HG02840 (cell line): ENCODE data around the gene CBX5.
"Not testable (repeated sequence)": the region's sequence is repeated elsewhere in the genome, so short reads cannot be mapped to it uniquely, and the experiment has no call there.

Experiments used
- ATAC-seq: cut with Tn5 transposase; IDR thresholded peaks from one replicate; pipeline ENCODE4 v1.9.1; 2021; ENCODE audit warnings: mild to moderate bottlenecking, moderate library complexity, moderate number of reproducible peaks; ENCODE audit not compliant: unreplicated experiment, low FRiP score

The CBX5 gene

DNA sequence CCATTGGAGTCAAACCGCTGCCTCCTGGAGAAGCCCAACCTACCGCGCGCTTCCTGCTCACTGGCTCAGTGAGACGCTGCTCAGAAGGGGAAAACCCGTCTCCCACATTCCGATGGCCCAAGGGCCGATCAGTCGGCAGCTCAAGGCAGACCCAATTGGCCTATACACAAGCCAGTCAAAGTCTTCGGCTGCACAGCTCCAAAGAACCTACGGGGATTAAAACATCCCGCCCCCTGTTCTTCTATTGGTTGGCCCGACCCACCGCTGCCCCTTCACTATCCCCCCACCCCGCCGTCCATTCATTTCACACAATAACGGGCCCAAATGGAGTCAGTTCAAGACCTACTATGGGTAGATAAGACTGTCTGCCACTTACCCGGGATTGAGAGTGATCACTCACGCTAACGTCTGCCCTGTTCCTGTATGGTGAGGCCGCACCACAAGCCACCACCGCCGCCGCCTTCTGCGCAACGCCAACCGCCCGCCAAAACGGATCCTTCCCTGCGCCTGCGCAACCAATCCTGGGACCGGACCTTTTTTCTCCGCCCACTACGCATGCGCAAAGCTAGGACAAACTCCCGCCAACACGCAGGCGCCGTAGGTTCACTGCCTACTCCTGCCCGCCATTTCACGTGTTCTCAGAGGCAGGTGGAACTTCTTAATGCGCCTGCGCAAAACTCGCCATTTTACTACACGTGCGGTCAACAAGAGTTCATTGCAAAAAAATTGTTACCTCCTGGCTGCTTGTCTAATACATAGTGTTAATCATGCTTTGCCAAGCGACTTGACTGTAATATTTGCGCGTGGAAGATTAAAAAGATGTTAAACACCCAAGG, at the start of gene CBX5:
Gene CBX5, minus strand, starts transcription at position 491 of the 836 bp plus-strand sequence. CDS start 22,472 bp downstream, outside the sequence.
- peak; percentile 60 for ATAC-seq

- ATAC-seq = no peak
These were observed 48.8 kb upstream of the CBX5 start for GRCh38 chr12:54328595-54329337.

DNA sequence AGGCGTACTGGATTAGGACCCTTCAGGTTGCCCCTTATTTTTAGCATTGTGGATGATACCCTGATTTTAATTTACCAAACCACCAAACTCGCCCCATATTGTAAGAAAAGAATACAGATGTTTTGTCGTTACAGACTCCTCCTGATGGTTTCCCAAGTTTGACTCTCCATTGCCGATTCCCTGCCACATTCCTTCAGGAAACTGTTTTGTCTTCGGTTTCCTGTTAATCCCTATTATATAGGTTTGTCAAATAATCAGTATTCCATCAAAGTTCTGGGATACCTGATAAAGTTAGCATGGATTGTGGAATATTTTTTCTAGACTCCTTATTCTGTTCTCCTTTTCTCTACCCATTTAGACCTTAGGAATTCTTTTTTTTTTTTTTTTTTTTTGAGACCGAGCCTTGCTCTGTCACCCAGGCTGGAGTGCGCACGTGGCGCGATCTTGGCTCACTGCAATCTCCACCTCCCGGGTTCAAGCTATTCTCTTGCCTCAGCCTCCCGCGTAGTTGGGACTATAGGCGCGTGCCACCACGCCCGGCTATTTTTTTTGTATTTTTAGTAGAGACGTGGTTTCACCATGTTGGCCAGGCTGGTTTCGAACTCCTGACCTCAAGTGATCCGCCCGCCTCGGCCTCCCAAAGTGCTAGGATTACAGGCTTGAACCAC, 45.7 kb upstream of the CBX5 start:
- ATAC-seq = not testable (repeated sequence)

DNA sequence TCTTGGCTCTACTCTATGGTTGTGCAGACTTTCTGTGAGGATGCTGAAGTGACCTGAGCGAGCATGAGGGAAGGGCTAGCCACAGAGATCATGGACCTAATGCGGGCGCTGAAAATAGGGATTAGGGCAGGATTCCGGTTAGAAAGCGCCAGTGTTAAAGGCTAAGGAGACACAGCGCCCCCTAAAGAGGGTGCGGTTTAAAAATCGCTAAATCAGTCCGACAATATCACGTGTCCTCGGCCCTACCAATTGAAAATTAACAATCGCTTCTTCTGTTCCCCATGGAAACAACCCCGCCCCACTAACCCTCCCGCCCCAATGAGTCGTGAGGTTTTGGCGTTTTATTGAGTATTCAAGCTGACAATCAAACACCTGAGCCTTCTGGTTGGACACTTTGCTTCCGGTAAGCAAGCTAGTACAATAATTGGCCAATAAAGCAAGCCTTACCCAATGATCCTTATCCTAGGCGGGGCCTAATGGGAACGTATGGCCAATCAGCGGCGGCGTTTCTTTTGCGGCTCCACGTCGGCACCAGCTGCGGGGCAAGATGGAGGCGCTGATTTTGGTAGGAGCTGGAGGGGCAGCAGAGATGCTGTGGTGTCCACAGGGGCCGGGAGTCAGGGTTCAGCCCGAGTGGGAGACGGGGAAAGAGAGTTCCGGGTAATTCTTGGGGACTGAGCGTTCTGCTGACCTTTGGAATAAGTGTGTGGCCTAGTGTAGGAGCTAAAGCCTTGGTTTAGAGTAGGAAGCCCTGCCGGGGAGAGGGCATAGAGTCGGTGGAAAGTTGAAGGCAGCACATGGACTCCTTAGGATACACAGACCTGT, 44.9 kb upstream of the CBX5 start, which contains the start of gene COPZ1:
Gene COPZ1, plus strand, starts transcription at position 515 of the 825 bp plus-strand sequence. Its CDS starts 33 bp downstream, at position 548.
- peak; percentile 99 for ATAC-seq

GRCh38 chr12:54321363-54321762, 41.4 kb upstream of the CBX5 start:
- ATAC-seq = no peak

GRCh38 chr12:54312309-54312708, 32.4 kb upstream of the CBX5 start:
- ATAC-seq = not testable (repeated sequence)

DNA sequence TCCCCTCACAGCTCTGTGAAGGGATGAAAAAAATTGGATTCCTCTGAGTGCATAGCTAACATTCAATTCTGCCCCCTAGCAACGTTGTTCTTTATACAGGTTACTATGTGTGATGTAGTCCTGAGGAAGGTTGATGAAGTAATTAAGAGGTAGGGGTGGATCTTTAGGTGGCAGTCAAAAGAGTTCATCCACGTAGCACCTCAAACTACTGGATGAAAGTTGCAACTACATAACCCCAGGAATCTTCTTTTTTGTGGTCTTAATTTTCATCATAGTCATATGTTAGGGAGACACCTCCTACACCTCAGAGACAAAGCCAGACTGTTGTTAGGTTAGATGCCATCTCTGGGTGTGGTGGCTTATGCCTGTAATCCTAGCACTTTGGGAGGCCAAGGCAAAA, 31.1 kb upstream of the CBX5 start:
- no peak for ATAC-seq

DNA sequence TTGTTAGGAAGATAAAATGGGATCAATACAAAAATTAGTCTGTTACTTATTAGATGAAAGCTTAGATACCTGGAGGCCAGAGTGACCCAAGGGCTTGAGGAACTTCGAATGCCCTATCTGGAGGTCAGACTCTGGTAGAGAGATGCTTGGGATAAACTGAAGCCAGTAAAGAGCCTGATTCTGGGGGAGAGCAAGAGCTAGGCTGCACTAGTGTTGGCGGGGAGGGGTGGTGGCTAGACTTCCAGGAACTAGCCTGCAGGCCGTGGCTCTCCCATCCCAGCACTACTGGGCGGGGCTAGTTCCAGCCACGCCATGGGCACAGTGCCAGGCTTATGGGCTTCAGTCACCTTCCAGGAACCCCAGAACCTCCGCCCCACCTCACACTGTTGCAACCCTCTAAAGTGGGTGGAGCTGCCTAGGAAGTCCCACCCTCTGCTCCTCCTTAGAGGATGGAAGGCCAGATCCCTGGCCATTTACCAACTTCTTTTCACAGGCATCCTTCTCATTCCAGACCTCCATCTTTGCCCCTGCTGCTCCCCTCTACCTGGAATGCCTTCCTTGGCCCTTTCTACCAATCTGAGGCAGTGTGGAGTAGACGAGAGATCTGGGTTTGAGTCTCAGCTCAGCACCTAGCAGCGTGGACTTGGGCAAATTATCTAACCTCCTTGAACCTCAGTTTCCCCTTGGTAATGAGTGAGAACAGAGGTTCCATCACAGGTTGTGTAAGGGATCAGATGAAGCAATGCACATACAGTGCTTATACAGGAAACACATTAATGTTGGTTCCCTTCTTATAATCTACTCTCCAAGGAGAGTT, 27.2 kb upstream of the CBX5 start:
- no peak for ATAC-seq

- no peak for ATAC-seq
These were observed 24.4 kb upstream of the CBX5 start for GRCh38 chr12:54304187-54304810.

DNA sequence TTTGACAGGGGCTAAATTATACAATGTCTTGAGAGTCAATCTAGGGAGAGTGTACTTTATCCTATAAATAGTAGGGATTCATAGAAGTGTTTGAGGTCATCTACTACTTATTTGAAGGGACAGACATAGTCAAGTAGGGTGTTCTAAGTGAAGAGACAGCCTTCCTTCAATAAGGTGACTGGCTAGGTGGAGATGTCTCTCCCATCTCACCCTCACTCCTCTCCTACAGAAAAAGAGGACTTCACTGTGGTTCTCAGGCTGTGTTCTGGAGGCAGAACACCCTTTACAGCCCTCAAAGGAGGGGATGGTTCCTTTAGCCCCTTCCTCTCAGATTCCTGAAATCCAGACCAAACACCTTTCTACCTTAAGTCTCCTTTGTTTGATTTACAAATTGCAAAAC, 23.7 kb upstream of the CBX5 start:
- ATAC-seq = no peak

GRCh38 chr12:54301428-54302048, 21.6 kb upstream of the CBX5 start:
- ATAC-seq = no peak

GRCh38 chr12:54300732-54301427, 21.0 kb upstream of the CBX5 start, which contains the start of gene NFE2:
Gene NFE2 (minus strand): TSS chr12:54301015. CDS start chr12:54295248, 5,767 bp downstream.
- no peak for ATAC-seq

DNA sequence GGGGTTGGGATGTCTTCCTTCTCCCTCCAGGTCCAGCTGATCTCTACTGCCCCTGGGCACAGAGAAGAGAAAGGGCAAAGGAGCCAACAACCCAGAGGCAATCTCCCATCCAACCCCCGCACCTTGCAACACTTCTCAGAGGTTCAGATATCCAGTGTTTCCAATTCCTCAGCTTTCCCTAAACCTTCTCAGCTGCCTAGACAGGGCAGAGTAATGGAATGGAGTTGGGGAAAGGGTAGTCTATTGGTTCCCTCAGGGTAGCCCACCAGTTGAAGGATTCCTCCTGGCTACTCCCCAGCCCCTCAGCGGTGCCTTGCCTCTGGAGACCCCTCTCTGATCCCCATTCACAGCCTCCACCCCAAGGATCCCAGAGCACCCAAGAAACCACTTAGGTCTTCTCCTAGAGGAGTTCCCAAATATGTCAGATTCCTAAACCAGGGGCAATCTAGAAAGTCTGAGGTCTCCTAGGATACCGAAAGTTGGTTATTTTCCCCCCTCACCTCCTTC, 20.4 kb upstream of the CBX5 start:
- no peak for ATAC-seq

- no peak for ATAC-seq
These were observed 19.7 kb upstream of the CBX5 start for GRCh38 chr12:54299515-54300224.

DNA sequence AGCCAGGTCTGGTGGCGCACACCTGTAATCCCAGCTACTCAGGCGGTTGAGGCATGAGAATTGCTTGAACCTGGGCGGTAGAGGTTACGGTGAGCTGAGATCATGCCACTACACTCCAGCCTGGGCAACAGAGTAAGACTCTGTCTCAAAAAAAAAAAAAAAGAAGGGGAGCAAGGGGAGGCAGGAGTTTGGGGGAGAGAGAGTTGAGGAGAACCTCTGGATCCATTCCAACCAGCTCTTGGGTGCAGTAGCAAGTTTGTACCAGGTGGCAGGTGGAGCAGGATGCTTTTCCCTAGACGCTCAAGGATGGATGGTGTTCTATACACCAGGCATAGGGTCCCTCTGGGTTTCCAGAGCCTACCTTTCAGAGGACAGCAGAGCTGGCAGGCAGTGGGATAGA, 19.0 kb upstream of the CBX5 start:
- no peak for ATAC-seq

DNA sequence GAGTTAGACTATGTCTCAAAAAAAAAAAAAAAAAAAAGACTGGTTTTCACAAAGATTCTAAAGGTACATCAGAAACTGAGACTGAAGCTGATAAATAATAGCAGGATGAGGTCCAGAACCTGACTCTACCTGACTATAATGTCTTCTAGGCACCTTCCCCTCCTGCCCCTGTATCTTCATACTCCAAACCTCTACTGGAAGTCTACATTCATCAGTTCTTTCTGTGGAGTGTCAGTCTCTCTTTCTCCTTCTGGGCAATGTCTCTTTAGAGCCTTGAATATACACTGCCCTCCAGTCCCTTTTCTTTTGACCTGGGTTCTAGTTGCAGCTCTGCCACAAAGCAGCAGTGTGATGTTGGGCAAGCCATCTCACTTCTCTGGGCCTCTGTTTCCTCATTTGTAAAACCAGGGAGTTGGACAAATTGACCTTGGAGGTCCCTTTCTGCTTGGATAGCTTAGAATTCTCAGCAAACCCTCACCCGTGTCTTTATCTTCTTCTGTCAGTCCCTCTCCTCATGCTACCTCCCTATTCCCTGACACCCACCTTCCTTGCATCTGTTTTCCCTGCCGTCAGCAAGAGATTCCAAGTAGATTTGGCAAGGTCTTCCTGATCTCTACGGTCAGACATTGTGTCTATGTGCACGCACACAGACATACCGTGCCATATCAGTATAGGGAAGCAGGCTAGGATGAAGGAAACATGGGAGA, 16.6 kb upstream of the CBX5 start:
- no peak for ATAC-seq
